ENCODE data around the gene ZNF526.

The ZNF526 gene

DNA sequence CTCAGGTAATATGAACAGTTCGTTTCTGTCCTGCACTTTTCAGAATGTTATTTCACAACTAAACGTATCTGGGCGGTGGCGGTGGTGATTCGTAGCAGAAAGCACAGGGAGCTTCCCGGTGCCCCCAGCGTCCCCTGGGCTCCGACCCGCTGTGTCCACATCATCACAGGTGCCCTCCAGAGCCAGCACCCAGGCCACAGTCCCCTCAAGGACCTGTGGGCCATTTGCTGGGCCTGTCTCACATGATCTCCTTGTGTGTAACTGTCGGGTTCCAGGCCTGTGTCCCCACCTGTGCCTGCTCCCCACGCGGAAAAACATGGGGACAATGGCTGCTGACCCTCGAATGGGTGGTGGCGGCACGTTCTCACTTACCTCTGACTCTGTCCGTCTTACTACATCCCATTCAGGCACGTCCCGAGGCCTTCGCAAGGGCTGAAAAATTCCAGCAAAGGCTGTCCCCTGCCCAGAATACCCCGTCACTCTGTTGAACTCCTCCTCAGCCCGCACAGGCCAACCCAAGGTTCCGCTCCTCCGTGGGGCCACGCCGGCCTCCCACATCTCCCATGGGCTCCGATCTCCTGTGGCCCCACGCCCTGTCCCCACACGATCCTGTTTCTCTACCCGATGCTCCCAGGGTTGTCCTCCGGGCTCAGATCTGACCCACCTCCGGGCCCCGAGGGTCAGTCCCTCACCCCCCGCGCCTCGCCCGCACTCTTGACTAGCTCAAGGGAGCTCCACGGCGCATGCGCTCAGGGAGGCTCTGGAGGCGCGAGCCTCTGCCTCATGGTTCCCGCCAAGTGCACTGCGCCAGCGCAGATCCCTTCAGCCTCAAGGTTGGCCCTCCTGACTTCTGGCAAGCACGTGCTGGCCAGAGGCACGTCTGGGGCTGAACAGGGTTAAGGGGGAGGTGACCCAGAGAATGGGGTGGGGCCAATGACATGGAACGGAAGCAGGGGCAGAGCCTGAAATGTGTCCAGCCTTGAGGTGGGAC is 23.8 kb upstream of the ZNF526 start:
- no peak for DNase-seq (ENCODE audit: low read depth in 2 of 2)

DNA sequence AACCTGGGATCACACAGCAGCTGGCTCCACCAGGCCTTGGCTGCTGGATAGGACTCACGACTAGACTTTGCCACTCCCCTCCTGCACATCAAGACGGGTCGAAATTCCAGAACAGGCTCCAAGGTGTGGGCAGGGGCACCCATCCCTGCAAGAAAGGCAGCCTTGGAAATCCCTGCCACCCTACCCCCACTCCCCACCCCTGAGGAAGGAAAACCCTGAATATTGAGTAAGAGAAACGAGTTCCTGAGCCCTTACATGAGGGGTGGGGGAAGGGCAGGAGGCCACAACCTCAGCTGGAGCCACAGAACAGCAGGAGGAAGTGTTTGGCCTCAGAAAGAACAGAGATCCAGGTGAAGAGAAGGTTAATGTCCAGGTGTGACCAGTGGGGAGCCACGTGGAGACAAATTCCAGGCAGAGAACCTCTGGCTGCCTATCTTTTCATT is 22.7 kb upstream of the ZNF526 start:
- DNase-seq (ENCODE audit: low read depth in 2 of 2): no peak

DNA sequence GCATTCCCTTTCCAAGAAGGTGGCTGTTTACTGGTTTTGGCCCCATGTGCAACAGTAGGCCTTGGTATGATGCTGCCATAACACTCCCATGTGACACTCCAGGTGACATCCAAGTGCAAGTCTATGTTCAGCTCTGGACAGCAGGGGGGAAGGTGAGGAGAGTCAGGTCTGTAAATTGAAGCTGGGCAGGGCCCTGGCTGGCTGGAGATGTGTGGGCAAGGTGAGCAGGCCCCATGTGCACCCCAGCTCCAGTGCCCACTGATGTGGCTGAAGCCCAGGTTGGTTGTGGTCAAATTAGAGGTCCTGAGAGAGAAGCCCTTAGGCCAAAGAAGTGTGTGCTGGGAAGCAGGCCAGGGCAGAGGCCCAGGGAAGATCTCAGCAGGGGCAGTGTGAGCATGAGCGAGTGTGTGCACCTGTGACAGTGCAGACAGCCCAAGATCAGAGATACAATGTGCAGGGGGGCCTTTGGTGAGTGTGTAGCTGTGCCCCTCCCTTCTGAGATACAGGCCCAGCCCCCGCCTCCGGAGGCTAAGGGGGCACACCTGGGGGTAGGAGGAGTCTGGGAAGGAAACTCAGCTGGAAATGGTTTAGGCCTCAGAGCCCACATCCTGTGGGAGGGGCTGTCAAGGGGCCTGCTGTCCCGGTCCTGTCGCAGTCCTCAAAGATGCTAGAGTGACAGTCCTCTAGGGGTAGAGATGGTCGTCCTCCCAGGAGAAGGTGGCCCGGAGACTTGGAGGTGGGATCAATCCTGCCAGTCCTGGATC is 21.3 kb upstream of the ZNF526 start:
- DNase-seq (ENCODE audit: low read depth in 2 of 2): peak; percentile 52 to 66

DNA sequence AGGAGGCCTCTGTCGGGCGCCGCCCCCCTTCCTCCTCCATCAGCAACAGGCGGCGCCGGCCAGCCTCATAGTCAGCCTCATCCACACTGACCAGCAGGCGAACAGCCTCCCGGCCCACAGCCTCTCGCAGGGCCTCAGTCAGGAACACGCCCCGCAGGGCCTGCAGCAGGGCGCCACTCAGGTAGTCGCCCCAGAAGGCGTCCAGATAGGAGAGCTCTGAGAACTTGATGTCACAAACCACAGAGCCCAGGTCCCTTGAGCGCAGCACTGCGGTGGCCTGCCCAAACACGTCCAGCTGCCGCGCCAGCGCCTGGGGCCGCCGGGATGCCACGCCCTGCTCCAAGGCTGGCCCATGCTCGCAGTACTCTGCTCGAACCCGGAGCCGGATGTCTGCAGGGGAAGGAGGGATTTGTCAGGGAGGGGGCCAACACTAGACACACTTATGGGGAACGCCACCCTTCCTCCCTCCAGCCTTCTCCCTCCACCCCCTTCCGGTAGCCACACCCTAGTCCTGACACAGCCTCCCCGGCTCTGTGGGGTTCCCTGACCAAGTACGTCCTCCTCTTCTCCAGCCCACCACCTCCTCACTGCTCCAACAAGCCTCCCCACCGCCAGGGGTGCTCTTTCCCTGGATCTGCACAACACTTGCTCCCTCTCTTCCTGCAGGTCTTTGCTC is 20.5 kb upstream of the ZNF526 start:
- no peak for DNase-seq (ENCODE audit: low read depth in 2 of 2)

DNA sequence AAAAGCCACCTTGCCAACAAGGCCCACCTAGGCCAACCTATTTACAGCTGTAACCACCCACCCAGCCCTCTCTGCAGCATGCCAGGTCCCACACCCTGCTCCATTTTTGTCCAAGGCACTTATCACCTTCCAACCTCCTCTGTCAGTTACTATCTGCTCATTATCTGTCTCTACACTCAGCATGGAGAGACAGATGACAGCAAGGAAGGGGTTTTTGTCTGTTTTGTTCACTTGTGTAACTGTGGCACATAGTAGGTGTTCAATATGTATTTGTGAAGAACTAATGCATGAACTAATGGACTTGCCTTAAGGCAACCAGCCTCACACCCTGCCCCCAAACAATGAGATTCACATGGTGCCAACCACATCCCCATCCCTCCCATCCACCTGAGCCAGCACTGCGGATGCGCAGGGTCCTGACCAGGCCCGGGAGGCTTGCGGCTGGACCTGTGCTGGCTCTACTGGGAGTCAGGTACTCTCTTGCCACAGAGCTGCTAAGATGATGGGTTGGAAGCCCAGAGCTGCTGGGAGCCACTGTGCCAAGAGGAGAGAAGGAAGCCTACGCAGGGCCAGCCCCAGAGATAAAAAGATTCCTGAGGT is 19.9 kb upstream of the ZNF526 start:
- DNase-seq (ENCODE audit: low read depth in 2 of 2): no peak

DNA sequence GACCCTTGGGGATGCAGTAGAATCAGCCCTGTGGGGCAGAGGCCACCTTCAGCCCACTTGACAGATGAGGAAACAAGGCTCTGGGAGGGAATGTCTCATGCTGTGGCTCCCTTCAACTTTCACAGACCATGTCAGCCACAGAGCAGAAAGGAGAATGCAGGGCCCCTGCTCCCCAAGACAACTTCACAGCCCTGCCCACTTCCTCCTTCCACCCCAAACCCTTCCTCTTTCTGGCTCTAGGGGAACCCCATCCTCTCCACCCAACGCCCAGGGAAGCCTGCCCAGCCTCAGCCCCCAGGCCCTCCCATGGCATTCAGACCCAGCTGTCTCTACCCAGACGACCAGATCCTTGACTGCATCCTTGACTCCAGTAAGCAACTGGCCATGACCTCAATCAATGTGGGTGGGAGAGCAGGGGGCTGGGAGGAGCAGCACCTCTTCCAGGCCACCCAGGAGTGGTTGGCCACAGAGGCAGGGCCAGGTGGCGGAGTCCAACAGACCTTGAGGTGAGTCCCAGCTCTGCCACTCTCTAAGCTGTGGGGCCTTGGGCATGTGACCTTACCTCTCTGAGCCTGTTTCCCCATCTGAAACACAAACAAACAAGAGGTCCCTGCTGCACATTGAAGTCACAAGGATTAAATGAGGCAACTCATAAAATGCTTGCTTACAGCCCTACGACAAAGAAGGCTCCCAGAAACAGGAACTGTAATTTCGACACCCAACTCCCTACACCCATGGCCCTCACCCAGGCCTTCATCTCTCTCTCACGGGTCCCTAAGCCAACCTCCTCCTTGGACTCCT is 18.4 kb upstream of the ZNF526 start:
- DNase-seq (ENCODE audit: low read depth in 2 of 2): peak in 1 of 2 donors; percentile 45

DNA sequence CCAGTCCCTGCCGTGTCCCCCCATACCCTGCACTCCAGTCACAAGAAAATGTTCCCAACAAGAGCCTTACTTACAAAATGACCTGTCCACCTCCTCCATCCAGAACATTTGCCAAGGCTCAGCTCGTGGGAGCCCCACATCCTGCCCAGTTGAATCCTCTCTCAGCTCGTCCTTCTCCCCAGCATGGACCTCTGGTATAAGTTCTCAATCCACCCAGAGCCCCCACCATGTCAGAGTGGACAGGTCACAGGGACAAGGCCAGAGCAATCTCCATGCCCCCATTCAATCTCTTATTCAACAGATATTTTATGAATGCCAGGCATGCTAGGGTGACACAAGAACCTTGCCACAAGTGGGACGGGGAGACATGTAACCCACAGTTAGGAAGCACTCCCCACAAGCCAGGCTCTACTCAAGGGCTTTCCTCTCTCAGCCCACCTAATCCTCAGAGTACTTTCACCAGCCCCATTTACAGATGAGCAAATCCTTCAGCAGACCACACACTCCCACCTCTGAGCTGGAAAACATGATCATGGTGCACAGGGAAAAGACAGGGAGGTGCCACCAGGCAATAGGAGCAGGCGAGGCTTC is 17.7 kb upstream of the ZNF526 start:
- DNase-seq (ENCODE audit: low read depth in 2 of 2): no peak

DNA sequence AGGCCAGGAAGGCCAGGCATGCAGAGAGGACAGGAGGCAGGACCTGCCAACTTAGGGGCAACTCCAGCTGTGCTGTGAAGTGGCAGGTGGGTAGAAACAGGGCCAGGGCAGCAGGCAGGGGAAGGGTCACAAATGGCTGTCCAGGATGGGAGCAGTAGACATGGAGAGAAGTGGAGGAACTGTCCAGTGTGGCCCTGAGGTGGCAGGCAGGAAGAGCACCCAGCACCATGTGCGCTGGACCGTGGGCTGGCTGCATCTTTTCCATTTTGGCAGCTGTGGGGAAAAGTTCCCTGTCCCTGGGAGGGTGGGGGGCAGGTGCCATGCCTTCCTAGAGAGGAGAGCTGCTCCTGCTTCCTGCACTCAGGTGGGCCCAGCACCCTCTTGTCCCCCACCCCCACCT is 16.4 kb upstream of the ZNF526 start:
- DNase-seq (ENCODE audit: low read depth in 2 of 2): no peak

DNA sequence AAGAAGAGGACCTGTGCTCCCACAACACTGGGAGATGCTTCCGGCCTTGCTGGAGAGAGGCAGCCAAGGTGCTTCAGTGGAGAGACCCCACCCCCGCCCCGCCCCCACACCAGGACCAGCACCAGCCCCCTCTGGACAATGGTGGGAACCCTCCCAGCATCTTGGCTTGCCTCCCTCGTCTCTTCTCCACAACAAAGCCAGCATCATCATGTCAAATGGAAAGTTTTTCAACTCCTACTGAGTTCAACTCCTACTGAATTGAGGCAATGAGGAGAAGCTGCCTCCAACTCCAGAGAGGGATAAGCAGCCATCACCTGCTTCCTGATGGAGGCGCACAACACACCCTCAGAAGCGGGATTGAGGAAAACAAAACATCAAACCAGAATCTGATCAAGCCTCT is 15.4 kb upstream of the ZNF526 start:
- DNase-seq (ENCODE audit: low read depth in 2 of 2): no peak

DNA sequence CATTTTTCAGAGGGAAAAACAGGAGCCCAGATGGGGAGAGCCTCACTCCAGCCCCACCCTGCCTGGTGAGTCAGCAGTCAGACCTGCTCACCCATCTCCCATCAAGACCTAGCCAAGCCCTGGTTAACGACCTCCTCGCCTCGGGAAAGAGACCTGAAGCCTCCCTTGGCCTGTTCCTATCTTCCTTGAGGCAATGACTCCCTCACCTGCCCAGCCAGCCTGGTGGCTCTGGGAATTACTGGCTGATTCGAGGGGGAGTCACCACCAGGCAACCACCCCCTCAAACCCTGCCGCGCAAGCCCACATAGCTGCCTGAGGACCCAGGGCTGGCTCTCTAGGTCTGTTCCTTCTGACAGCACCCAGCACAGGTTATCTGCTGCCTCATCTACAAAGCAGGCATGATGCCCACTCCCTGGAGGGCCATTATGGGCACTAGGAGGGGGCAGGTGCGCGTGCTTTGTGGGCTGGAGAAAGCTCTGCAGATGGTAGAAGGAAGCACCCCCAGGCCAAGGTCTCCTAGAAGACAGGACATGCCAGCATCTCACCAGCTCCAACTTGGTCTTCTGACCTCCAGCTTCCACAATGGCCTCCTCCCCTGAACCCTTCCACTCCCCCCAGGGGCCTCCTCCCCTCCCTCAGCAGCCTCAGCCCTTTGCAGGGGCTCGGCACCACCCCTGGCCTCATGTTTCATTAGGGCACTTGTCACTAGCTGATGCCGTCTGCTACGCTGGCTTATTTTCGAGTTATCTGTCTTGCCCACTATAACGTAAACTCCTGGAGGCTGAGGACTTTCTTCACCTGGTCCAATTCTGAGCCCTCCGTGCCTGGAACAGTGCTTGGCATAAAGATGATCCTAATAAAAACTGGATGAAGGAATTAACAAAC is 13.0 kb upstream of the ZNF526 start:
- no peak for DNase-seq (ENCODE audit: low read depth in 2 of 2)

DNA sequence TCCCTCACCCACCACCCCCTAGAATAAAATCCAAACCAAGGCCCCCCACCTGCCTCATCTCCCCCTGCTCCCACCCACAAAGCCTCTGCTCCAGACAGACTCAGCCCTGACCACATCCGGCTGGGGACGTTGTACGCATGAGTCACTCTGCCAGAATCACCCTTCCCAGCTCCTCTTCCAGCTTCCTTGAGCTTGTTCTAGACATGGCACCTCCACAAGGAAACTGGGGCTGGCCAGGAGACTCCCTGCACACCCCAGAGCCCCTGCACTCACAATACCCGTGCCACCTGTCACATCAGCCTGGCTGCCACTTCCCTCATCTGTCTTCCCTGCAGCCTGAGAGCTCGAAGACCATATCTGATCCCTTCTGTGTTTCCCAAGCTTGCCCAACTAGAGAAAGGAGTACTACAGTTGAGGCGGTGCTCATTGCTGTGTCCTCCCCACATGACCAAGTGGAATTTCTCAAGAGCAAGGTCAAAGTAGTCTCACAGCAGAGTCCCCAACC is 12.3 kb upstream of the ZNF526 start:
- no peak for DNase-seq (ENCODE audit: low read depth in 2 of 2)

DNA sequence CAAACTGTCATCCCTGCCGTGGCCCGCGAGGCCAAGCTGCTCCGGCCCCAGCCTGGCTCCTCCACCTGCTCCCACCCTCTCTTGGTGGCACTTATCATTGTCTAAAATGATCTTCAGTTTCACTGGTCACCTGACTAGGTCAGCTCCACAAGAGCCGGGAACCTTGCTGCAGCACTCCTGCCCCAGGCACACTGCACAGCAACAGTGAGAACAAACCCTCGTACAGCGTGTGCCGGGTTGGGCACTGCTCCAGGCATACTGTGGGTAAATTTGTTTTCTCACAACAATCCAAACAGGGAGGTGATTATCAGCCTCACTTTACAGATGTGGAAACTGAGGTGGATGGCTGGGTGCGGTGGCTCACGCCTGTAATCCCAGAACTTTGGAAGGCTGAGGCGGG is 11.5 kb upstream of the ZNF526 start:
- no peak for DNase-seq (ENCODE audit: low read depth in 2 of 2)

DNA sequence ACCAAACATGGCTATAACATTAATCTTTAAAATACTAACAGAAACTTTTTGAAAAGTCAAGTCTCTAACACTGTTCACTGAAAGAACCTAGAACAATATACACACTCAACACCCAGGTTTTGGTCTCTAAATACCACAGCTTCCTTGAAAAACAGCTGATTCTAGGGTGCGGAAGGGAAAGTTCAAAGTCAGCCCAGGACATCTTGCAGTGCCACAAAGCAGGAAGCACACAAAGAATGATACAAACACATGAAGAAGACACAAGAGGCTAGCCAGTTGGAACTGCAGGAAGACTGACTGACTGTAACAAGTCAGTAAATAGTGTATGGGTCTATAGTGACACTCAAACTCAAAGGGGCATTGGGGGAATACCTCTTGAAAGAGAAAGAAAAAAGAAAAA is 7.2 kb upstream of the ZNF526 start:
- no peak for DNase-seq (ENCODE audit: low read depth in 2 of 2)

DNA sequence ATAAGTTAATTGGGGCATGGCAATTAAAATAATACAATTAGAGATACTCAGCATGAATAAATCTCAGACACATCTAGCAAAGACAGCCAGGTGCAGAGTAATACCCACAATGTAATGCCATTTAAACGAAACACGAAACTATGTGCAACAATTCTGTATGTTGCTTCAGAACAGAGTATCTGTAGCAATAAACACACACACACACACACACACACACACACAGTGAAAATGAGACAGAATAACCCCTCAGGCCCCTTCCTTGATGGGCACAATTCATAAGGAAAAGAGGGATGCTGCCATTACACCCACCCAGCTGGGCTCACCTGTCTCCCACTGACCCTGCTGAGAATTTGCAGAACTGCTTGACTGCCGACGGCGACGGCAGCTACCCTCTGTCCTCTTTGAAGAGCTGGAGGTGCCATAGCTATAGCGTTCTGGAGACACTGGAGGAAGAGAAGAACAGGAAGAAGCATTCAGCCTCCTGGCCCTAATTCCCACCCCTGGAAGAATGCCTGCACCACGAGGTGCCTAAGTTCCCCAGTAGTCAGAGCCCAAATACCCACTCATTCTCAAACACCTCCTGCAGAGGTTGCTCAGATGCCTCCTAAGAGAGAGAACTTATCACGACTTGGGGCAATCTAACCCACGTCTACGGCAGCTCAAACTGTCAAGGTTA is 5.2 kb upstream of the ZNF526 start:
- DNase-seq (ENCODE audit: low read depth in 2 of 2): no peak

DNA sequence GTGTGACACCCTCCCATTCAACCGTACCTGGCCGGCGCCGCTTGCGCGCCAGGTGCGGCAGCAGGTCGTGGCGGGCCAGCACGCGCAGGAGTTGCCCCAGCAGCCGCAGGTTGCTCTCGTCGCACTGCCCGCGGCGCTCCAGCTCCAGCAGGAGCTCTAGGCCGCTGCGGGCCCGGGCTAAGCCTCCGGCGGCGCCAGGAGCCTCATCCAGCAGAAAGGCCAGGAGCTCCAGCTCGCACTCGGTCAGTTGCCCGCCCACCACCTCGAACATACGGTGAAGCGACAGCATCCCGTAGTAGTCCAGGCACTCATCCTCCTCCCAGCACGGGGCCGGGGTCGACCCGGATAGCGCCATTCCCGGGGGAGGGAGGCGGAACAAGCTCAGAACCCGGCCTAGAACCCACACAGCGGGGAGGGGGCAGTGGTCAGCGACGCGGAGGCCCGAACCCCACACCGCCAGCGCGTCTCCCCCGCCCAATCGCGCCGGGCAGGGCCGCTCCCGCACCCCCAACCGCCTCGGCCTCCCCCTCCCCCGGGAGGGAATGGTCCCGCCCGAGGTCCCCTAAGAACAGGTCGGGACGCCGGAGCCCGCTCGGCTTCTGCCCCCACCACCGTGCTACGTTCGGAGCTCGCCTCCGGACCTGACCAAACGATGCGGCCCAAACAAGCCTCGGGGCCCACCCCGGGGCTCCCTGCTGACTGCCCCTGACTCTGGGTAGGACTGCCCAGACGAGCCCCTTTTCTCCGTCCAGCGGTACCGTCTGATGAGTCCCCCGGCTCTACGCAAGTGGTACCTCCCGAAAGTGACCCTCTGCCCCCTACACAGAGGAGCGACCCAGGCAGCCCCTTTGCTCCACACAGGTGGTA is 3.2 kb upstream of the ZNF526 start:
- no peak for DNase-seq (ENCODE audit: low read depth in 2 of 2)

DNA sequence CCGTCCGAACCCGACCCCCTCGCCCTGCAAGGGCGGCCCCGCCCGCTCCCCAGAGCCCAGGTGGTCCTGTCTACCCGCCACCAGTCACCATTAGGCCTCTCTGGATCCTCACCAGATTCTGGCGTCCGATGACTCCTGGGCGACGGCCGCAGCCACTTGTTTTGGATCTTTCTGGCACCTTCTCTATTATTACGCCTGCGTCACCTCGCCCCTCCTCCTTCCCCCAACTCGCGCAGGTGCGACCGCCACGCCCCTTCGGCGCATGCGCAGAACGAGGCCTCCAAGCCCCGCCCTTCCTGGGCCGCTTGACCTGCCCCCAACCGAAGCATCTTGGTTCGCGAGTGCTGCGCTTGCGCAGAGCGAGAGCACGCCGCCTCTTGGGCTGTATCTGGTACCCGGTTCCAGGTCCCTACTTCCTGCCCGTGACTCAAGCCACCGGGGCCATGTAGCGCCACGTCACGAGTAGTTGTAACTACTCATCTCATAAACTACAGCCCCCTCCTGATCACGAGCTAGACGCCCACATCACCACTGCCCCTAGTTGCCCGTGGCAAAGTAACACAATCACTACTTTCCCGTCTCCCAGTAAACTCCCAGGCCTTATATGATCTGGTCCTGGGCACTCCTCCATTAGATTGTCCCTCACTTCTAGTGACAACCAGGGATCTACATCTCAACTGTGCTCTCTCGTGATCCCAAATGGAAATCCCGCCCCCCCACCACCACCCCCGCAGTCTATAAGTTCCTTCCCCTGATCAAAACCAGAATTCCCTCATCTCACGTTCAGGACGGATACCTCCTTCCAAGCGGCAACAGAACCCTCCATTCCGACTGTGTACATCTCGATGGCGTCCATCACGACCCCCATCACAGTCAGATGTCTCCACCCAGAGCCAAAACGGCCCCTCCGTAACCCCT is 2.3 kb upstream of the ZNF526 start, which contains the start of gene DEDD2:
Gene DEDD2, minus strand, starts transcription at position 158 of the 918 bp plus-strand sequence. CDS start 670 bp downstream, outside the sequence.
- peak; percentile 99 for DNase-seq (ENCODE audit: low read depth in 2 of 2)

DNA sequence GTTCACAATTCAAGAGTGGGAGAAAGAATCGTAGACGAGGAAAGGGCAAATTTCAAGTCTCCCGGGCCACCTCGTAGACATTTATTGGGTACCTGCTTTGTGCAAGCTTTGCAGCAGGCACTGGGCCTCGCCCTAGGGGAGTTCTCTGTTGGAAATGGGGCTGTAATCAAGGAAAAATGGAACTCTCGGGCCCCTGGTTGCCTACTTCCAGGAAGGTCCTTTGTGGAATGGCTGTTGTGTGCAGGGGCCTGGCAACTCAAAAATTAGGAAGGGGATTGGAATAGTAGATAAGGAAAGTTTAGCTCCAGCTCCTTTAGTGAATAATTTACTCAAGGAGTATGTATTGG is 612 bp downstream of the ZNF526 start:
- DNase-seq (ENCODE audit: low read depth in 2 of 2): no peak
